GM12801 (cell line): ENCODE measurements around the gene PRCD.

Source experiments
- TF ChIP-seq, protein P1 (sequence below): IDR thresholded peaks from one replicate; pipeline ENCODE4 v1.5.1; 2011; ENCODE audit warnings: control low read depth; ENCODE audit not compliant: insufficient read length; ENCODE audit errors: extremely low read depth

Gene PRCD

GRCh38 chr17:76536511-76537287 is 3.1 kb upstream of the PRCD start:
- TF ChIP-seq, protein P1, sequence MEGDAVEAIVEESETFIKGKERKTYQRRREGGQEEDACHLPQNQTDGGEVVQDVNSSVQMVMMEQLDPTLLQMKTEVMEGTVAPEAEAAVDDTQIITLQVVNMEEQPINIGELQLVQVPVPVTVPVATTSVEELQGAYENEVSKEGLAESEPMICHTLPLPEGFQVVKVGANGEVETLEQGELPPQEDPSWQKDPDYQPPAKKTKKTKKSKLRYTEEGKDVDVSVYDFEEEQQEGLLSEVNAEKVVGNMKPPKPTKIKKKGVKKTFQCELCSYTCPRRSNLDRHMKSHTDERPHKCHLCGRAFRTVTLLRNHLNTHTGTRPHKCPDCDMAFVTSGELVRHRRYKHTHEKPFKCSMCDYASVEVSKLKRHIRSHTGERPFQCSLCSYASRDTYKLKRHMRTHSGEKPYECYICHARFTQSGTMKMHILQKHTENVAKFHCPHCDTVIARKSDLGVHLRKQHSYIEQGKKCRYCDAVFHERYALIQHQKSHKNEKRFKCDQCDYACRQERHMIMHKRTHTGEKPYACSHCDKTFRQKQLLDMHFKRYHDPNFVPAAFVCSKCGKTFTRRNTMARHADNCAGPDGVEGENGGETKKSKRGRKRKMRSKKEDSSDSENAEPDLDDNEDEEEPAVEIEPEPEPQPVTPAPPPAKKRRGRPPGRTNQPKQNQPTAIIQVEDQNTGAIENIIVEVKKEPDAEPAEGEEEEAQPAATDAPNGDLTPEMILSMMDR, result no peak

- TF ChIP-seq, protein P1, result no peak
Observed at GRCh38 chr17:76537288-76537577, 2.6 kb upstream of the PRCD start.

GRCh38 chr17:76537578-76538280 is 2.1 kb upstream of the PRCD start, which contains the start of gene CYGB:
Gene CYGB (minus strand): TSS chr17:76537709. CDS start chr17:76537542, 167 bp downstream.
- TF ChIP-seq, protein P1, result no peak

DNA sequence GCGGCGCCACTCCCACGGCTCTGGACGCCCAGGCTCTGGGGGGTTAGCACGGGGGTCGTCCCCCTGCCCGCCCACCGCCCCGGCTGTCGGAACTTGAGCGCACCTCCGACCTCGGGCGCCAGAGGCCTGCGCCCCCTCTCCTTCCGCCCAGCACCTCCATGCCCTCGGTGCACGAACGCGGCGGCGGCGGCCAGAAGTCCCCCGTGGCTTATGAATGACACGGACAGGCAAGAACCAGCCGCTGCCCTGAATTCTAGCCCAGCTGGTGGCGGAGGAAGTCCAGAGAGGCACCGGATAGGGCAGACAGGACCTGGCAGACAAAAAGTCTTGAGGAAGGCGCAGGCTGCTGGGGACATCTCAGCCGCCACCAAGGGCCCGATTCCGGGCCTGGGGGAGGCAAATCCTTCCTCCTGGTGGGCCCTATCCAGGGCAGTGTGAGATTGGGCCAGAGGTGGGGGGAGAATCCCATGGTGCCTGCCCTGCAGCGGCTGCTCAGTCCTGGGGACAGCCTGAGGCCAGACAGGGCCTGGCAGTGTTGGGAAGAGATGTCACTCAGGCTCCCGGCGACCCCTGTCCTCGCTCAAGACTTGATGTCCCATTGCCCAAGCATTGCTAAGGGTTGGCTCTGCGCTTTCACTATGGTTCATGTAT is 1.4 kb upstream of the PRCD start:
- TF ChIP-seq, protein P1, result no peak

GRCh38 chr17:76538941-76539570 is 788 bp upstream of the PRCD start:
- TF ChIP-seq, protein P1, result no peak

DNA sequence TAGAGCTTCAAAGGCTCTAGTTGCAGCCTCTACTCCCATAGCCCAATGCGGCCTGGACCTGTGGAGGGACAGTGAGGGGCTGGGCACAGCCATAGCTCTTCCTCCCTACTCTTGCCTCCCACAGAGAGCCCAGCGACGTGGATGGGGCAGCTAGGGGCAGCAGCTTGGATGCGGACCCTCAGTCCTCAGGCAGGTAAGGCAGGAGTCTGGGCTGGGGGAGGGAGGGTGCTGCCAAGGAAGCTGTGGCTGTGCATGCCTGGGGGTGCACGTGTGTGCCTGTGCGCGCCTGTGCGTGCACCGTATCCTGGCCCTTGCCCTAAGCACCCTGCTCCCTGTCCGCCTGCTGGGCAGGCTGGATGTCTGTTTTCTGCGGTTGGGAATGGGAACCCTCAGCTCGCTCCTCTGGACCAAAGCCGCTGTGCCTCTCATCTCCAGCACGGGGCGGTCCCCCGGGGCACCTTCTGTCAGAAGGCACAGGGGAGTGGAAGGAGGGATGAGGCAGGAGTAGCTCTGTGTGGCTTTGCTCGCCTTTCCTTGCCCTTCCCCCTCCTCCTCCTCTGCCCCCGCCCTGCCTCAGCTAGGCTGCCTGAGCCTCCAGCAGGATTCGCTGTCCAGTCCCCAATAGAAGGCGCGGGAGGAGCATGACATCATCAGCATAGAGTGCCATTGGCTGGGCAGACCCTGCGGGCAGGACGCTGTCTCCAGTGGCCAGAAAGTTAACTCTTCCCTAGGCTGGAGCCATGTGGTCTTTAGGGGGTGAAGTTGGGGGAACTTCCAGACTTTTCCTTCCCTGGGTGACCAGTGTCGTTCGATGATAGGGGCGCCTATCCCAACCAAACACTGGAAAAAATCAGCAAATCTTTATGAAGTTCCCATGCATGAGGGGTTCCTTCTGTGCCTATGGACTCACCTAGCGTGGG is 797 bp downstream of the PRCD start:
- TF ChIP-seq, protein P1, result no peak
